Common myeloid progenitor, CD34-positive (primary cell): Measurements from ENCODE around the gene CSF2.

Source experiments
- CTCF ChIA-PET: fragments of 350-600 bp; sonication (Branson Sonifier 250); formaldehyde crosslinking; loops from one replicate; lab custom pipeline; 2021; ENCODE audit warnings: antibody characterized with exemption; lab: Charles Lee
- POLR2A ChIA-PET: fragments of 350-600 bp; sonication (Branson Sonifier 250); formaldehyde crosslinking; loops from one replicate; lab custom pipeline; 2021; ENCODE audit warnings: antibody characterized with exemption; lab: Charles Lee
- DNase-seq, 3 donors: peaks; one replicate each; pipeline versions ENCODE4 v3.0.0 to v3.0.0-alpha.2; 2013
- H3K27ac ChIP-seq, 2 experiments: 1 replicate in 1 of 2; 2 replicates in 1 of 2; pipeline ENCODE4 v1.7.0; 2013; ENCODE audit warnings: inconsistent platforms in 2 of 2, low read length in 2 of 2, mild to moderate bottlenecking in 2 of 2, low read depth in 1 of 2, moderate library complexity in 1 of 2; ENCODE audit not compliant: severe bottlenecking in 2 of 2, insufficient read depth in 1 of 2, poor library complexity in 1 of 2
- H3K27me3 ChIP-seq, 5 experiments: replicated peaks in 2 of 5; 1 replicate in 3 of 5; 2 replicates in 2 of 5; pipeline versions ENCODE4 v1.6.1 to v1.7.0; 2013; ENCODE audit warnings: low read length in 4 of 5, mild to moderate bottlenecking in 2 of 5, moderate library complexity in 2 of 5, inconsistent platforms in 1 of 5; ENCODE audit not compliant: insufficient read depth in 5 of 5, control insufficient read depth in 4 of 5
- H3K36me3 ChIP-seq, 4 experiments: 1 replicate in 2 of 4; 2 replicates in 2 of 4; pipeline versions ENCODE4 v1.6.1 to v1.7.0; 2013; ENCODE audit warnings: low read length in 3 of 4, control low read depth in 1 of 4, mild to moderate bottlenecking in 1 of 4; ENCODE audit not compliant: control insufficient read depth in 4 of 4, insufficient read depth in 4 of 4
- H3K4me1 ChIP-seq, 4 experiments: 1 replicate in 3 of 4; 2 replicates in 1 of 4; pipeline versions ENCODE4 v1.6.1 to v1.7.1; 2013; ENCODE audit warnings: low read length in 3 of 4, mild to moderate bottlenecking in 3 of 4, control low read depth in 1 of 4, inconsistent platforms in 1 of 4, moderate library complexity in 1 of 4; ENCODE audit not compliant: control insufficient read depth in 4 of 4, insufficient read depth in 4 of 4; ENCODE audit errors: control extremely low read depth in 1 of 4
- H3K4me3 ChIP-seq, 7 experiments: 1 replicate in 4 of 7; 2 replicates in 3 of 7; pipeline versions ENCODE4 v1.5.1 to v1.7.0; 2013; ENCODE audit warnings: mild to moderate bottlenecking in 7 of 7, low read length in 6 of 7, moderate library complexity in 6 of 7, inconsistent platforms in 2 of 7, low read depth in 2 of 7, control low read depth in 1 of 7; ENCODE audit not compliant: insufficient read depth in 4 of 7, control insufficient read depth in 1 of 7; ENCODE audit errors: extremely low read depth in 1 of 7
- H3K9me3 ChIP-seq, 5 experiments: 1 replicate in 4 of 5; 2 replicates in 1 of 5; pipeline versions ENCODE4 v1.6.1 to v1.7.1; 2013; ENCODE audit warnings: low read length in 4 of 5, mild to moderate bottlenecking in 2 of 5, inconsistent platforms in 1 of 5, low read depth in 1 of 5, moderate library complexity in 1 of 5; ENCODE audit not compliant: control insufficient read depth in 4 of 5, insufficient read depth in 2 of 5; ENCODE audit errors: control extremely low read depth in 1 of 5
- WGBS: methylation state at CpG from one replicate; pipeline ENCODE4 v1.1.5; 2013; ENCODE audit not compliant: insufficient coverage; 5-methylcytosine and 5-hydroxymethylcytosine counted together

Gene CSF2

GRCh38 chr5:132054031-132054696 is 19.4 kb upstream of the CSF2 start:
- Histone ChIP-seq H3K36me3 (no peaks in the 10 kb centered on the region), H3K27me3 (no peaks in the 10 kb centered on the region), H3K4me3 (no peak overlapping the region), H3K27ac (no peak overlapping the region), H3K9me3 (no peaks in the 10 kb centered on the region), H3K4me1 (peaks cover 0 to 35% (median 31%) of the 10 kb centered on the region in 4 experiments)
- POLR2A ChIA-PET = no interaction called here
- no peak for DNase-seq
- CTCF ChIA-PET = interaction anchor here (1.2 to 2.5 kb wide), 6 partner anchors 8 to 83 kb away, joined by 3 to 9 read pairs (median 4); no protein-coding TSS in a partner anchor
- 100% methylated on average over 8 of the region's 10 CpGs for WGBS

GRCh38 chr5:132054697-132055440 is 18.7 kb upstream of the CSF2 start:
- Histone ChIP-seq H3K36me3 (no peaks in the 10 kb centered on the region), H3K4me3 (no peak overlapping the region), H3K27me3 (no peaks in the 10 kb centered on the region), H3K27ac (no peak overlapping the region), H3K9me3 (no peaks in the 10 kb centered on the region), H3K4me1 (peaks cover 0 to 31% (median 26%) of the 10 kb centered on the region in 4 experiments)
- ChIA-PET POLR2A (no interaction called here), CTCF (interaction anchor here (0.6 to 2.0 kb wide), 4 partner anchors 10 to 72 kb away, joined by 3 to 7 read pairs (median 4); no protein-coding TSS in a partner anchor)
- 86% methylated on average over 5 of the region's 9 CpGs for WGBS
- no peak for DNase-seq

- ChIA-PET POLR2A (interaction anchor here (0.5 kb wide), 1 partner anchor 118 kb away, joined by 6 read pairs; no protein-coding TSS in a partner anchor), CTCF (interaction anchor here (0.6 to 2.0 kb wide), 4 partner anchors 10 to 71 kb away, joined by 3 to 7 read pairs (median 4); no protein-coding TSS in a partner anchor)
- Histone ChIP-seq H3K4me1 (peaks cover 0 to 27% (median 21%) of the 10 kb centered on the region in 4 experiments), H3K27ac (no peak overlapping the region), H3K36me3 (no peaks in the 10 kb centered on the region), H3K27me3 (no peaks in the 10 kb centered on the region), H3K9me3 (no peaks in the 10 kb centered on the region), H3K4me3 (no peak overlapping the region)
- no CpG with 5 or more reads among the region's 1 CpG for WGBS
- no peak for DNase-seq
Measured at GRCh38 chr5:132055441-132055807, 18.2 kb upstream of the CSF2 start.

- CTCF ChIA-PET = interaction anchor here (0.5 to 2.0 kb wide), 3 partner anchors 9 to 239 kb away, joined by 3 to 7 read pairs (median 3); no protein-coding TSS in a partner anchor
- Histone ChIP-seq H3K4me1 (peaks cover 0 to 25% (median 16%) of the 10 kb centered on the region in 4 experiments), H3K36me3 (no peaks in the 10 kb centered on the region), H3K27me3 (no peaks in the 10 kb centered on the region), H3K4me3 (peak overlapping the region in 1 of 7 experiments; percentile 13), H3K27ac (no peak overlapping the region), H3K9me3 (no peaks in the 10 kb centered on the region)
- WGBS = 59% methylated on average over 12 of the region's 12 CpGs
- POLR2A ChIA-PET = interaction anchor here (0.5 kb wide), 1 partner anchor 118 kb away, joined by 6 read pairs; no protein-coding TSS in a partner anchor
- peak; percentile 56 to 87 (median 84) for DNase-seq
Measured at GRCh38 chr5:132055808-132056609, 17.6 kb upstream of the CSF2 start.

GRCh38 chr5:132056610-132057497 is 16.7 kb upstream of the CSF2 start:
- Histone ChIP-seq H3K4me3 (no peak overlapping the region), H3K36me3 (no peaks in the 10 kb centered on the region), H3K9me3 (no peaks in the 10 kb centered on the region), H3K4me1 (peaks cover 0 to 25% (median 16%) of the 10 kb centered on the region in 4 experiments), H3K27ac (no peak overlapping the region), H3K27me3 (no peaks in the 10 kb centered on the region)
- no peak for DNase-seq
- ChIA-PET CTCF (interaction anchor here (0.5 to 3.3 kb wide), 5 partner anchors 8 to 239 kb away, joined by 3 to 11 read pairs (median 7); partner anchors contain the start of gene ACSL6), POLR2A (no interaction called here)
- 91% methylated on average over 14 of the region's 14 CpGs for WGBS
